ENCODE results near the gene CLDN3. TPM values are rescaled to one million over a fixed set of nuclear protein-coding genes. Genes with fewer than 3 reads are reported as not detected.

CLDN3 gene
- total RNA-seq, result not detected

GRCh38 chr7:73770002-73770859 lies at the start of gene CLDN3:
CLDN3 (minus strand) TSS chr7:73770270; CDS start chr7:73770049, 221 bp downstream.

GRCh38 chr7:73738612-73739386 lies 31.3 kb downstream of the CLDN3 start, which contains the start of gene ABHD11:
ABHD11 (minus strand) TSS chr7:73738802; CDS start chr7:73738770, 32 bp downstream.

Small RNA genes lying within 50 kb of the gene (small RNA-seq; reads per million reads assigned to genes)
- 0 reads per million in 2 donors for gene RN7SL265P

Other genes with a start within 250 kb of the CLDN3 start
- 10 to 100 TPM; 45.8 to 57.3 TPM for gene BAZ1B, start 248.0 kb downstream of the CLDN3 start, total RNA-seq
- 10 to 100 TPM; 20.0 to 26.3 TPM for gene BCL7B, start 212.6 kb downstream of the CLDN3 start, total RNA-seq
- 10 to 100 TPM; 62.3 to 86.9 TPM for gene TBL2, start 191.7 kb downstream of the CLDN3 start, total RNA-seq
- not detected for gene MLXIPL, start 145.7 kb downstream of the CLDN3 start, total RNA-seq
- 1 to 10 TPM; 3.3 to 3.4 TPM for gene VPS37D, start 102.4 kb downstream of the CLDN3 start, total RNA-seq
- gene DNAJC30, start 86.8 kb downstream of the CLDN3 start, total RNA-seq, result 1 to 10 TPM; 2.8 to 3.7 TPM
- 10 to 100 TPM; 40.3 to 53.3 TPM for gene BUD23, start 86.7 kb downstream of the CLDN3 start, total RNA-seq
- gene STX1A, start 50.6 kb downstream of the CLDN3 start, total RNA-seq, result 1 to 10 TPM; 3.8 to 7.0 TPM
- gene ABHD11, start 31.5 kb downstream of the CLDN3 start, total RNA-seq, result 10 to 100 TPM in 1 of 2 donors, 1 to 10 TPM in 1; 10.0 to 20.0 TPM
- gene CLDN4, start 60.7 kb upstream of the CLDN3 start, total RNA-seq, result under 1 TPM in 1 of 2 donors, not detected in 1; under 0.01 TPM
- gene METTL27, start 72.2 kb upstream of the CLDN3 start, total RNA-seq, result 1 to 10 TPM in 1 of 2 donors, not detected in 1; 5.0 TPM
- gene TMEM270, start 90.9 kb upstream of the CLDN3 start, total RNA-seq, result under 1 TPM in 1 of 2 donors, not detected in 1; 0.33 TPM